ENCODE results near the gene FAM20C.

FAM20C gene

DNA sequence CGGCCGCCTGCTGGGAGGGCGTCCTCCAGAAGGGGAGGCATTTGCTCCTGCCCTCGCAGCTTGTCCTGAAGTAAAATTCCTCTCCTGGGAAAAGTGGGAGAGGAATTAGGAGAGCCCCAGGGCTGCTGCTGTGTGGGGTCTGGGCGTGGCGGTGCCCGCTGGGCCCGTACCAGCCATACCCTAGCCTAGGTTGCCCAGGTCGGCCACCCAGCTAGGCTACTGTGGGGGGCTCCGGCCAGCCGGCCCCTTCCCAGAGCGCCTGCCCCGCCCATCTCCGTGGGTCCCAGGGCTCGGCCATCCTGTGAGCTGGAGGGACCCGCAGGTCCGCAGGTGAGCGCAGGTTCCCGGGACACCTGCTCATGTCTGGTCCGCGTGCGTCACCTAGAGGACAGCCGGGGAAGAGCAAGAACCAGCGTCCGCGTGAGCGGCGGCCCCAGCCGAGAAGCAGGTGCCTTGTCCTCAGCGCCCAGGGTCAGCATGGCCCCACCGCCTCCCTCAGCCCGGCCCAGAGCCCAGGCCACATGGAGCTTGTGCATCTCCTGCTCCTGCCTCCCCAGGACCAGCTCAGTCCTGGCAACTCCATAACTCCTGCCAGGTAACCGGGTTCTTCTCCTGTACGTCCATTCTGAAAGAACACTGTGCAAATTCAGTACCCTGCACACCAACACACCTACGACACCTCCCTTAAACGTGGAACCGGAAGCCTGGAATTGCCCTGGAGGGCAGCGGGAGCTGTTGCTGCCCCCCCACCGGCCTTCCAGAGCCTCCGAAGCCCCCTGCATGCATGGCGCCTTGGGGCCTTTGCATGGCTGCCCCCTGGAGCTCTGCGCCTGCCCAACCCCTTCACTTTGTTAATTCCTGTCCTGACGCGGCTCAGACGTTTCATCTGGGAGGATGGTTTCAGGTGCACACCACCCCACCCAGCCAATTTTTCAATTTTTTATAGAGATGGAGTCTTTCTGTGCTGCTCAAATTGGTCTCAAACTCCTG, 74.8 kb downstream of the FAM20C start:
- TF ChIP-seq, protein P1, sequence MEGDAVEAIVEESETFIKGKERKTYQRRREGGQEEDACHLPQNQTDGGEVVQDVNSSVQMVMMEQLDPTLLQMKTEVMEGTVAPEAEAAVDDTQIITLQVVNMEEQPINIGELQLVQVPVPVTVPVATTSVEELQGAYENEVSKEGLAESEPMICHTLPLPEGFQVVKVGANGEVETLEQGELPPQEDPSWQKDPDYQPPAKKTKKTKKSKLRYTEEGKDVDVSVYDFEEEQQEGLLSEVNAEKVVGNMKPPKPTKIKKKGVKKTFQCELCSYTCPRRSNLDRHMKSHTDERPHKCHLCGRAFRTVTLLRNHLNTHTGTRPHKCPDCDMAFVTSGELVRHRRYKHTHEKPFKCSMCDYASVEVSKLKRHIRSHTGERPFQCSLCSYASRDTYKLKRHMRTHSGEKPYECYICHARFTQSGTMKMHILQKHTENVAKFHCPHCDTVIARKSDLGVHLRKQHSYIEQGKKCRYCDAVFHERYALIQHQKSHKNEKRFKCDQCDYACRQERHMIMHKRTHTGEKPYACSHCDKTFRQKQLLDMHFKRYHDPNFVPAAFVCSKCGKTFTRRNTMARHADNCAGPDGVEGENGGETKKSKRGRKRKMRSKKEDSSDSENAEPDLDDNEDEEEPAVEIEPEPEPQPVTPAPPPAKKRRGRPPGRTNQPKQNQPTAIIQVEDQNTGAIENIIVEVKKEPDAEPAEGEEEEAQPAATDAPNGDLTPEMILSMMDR (IDR thresholded peaks at IDR 0.05; ENCODE audit: low read depth, low read length, missing control alignments) = no peak
- H3K4me3 ChIP-seq (ENCODE audit: low read depth, low read length) = no peak overlapping the region
- DNase-seq (ENCODE audit: low read depth) = no peak
- in situ Hi-C loops (cut with HindIII; ENCODE audit: low sequenced_read_pairs) = no loop called here

DNA sequence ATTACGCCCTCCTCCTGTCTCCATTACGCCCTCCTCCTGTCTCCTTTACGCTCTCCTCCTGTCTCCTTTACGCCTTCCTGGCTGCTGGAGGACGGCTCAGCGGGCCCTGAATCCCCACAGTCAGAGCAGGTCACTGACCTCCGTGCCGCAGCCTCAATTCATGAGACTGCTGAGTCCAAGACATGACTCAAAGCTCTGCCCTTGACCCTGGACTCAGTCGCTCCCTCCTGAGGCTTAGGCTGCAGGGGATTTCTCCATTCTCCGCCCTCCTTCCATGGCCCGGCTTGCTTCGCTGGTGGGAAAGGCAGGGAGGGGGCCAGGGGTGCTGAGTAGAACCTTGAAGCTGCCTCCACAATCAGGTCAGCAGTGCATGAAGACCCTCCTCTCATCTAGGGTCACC, 76.6 kb downstream of the FAM20C start:
- in situ Hi-C loops (cut with HindIII; ENCODE audit: low sequenced_read_pairs) = no loop called here
- H3K4me3 ChIP-seq (ENCODE audit: low read depth, low read length) = no peak overlapping the region
- TF ChIP-seq, protein P1 (IDR thresholded peaks at IDR 0.05; ENCODE audit: low read depth, low read length, missing control alignments) = no peak
- no peak for DNase-seq (ENCODE audit: low read depth)

DNA sequence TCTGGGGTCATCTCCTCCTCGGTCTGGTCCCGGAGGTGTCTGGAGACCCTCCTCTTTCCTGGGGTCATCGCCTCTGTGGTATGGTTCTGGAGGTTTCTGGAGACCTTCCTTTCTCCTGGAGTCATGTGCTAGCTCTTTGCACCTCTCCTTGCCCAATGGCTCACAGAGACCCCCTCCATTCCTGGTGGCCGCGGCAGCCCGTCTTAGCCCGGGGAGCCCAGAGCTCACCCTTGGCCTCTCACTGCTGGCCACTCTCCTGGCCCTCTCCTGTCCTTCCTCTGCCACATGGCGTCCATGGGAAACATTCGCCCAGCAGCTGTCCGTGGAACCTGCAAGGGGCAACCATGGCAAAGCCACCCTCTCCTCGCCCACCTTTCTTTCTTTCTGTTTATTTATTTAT, 77.3 kb downstream of the FAM20C start:
- no peak for DNase-seq (ENCODE audit: low read depth)
- H3K4me3 ChIP-seq (ENCODE audit: low read depth, low read length) = no peak overlapping the region
- in situ Hi-C loops (cut with HindIII; ENCODE audit: low sequenced_read_pairs) = no loop called here
- TF ChIP-seq, protein P1 (IDR thresholded peaks at IDR 0.05; ENCODE audit: low read depth, low read length, missing control alignments) = no peak

DNA sequence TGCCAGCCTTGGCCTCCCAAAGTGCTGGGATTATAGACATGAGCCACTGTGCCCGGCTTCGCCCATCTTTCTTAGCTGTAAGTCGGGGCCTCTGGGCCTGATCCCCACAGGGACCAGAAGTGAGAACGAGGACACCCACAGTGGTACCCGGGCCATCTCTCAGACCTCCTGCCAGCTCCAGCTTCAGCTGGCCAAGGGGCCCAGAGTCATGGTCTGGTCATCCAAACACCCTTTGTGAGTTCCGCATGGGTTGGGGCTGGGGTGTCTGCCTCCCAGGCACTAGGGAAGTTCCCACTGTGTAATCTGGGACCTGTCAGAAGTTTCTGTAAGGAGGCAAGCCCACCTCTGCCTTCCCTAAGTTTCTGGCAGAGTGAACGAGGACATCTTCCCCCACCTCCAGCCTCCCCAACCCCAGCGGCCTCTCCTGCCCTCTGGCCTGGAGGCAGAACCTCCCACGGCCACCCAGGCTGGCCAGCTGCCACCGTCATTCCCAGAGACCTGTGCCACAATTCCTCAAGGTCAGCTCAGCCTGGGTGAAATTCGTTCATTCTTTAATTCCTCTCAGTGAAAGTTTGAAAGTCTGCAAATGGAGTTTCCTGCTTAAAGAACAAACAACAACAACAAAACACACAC, 78.1 kb downstream of the FAM20C start:
- no peak for DNase-seq (ENCODE audit: low read depth)
- TF ChIP-seq, protein P1 (IDR thresholded peaks at IDR 0.05; ENCODE audit: low read depth, low read length, missing control alignments) = no peak
- in situ Hi-C loops (cut with HindIII; ENCODE audit: low sequenced_read_pairs) = no loop called here
- H3K4me3 ChIP-seq (ENCODE audit: low read depth, low read length) = no peak overlapping the region

DNA sequence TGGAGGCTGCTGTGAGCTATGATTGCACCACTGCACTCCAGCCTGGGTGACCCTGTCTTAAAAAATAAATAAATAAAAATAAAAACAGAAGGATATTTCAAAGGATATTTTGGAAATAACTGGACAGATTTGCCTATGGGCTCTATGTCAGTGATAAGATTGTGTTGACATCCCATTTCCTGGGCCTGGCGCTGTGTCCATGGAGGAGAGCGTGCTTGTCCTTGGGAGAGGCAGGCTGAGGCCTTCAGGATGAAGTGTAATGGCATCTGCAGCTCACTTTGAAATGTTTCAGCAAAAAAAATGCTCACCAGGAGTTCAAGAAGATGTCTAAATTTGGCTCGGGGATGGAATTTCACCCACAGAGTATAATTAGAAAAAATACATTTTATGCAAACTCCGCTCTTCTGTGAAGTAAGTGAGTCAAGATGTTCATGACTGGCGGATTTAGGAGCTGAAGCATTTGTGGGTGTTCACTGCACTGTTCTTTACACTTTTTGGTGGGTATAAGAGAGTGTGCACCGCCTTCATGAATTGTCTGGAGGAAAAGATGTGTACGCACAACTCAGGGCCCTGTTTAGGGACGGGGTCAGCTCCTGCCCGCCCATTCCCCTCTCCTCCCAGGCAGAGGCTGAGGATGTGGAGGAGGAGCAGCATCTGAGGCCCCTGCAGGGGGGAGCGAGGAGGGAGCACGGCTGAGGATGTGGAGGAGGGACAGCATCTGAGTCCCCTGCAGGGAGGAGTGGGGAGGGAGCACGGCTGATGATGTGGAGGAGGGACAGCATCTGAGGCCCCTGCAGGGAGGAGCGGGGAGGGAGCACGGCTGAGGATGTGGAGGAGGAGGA, 79.1 kb downstream of the FAM20C start:
- no peak for DNase-seq (ENCODE audit: low read depth)
- in situ Hi-C loops (cut with HindIII; ENCODE audit: low sequenced_read_pairs) = no loop called here
- no peak overlapping the region for H3K4me3 ChIP-seq (ENCODE audit: low read depth, low read length)
- TF ChIP-seq, protein P1 (IDR thresholded peaks at IDR 0.05; ENCODE audit: low read depth, low read length, missing control alignments) = no peak

DNA sequence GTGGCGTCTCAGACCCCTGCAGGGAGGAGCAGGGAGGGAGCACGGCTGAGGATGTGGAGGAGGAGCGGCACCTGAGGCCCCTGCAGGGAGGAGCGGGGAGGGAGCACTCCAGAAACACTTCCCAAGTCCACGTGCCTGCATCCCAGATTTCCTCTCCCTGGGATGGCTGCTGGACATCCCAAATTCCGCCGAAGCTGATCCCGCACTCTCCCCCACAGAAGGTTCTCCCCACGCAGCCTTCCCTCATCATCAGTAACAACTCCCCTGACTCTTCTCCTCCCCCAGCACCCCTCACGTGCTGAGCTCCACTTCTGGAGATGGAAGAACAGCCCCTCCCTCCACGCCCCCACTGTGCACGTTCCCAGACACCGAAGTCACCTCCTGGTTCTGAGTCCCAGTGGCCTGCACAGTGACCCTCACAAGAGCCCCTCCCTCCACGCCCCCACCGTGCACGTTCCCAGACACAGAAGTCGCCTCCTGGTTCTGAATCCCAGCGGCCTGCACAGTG, 79.8 kb downstream of the FAM20C start:
- no peak overlapping the region for H3K4me3 ChIP-seq (ENCODE audit: low read depth, low read length)
- TF ChIP-seq, protein P1 (IDR thresholded peaks at IDR 0.05; ENCODE audit: low read depth, low read length, missing control alignments) = no peak
- in situ Hi-C loops (cut with HindIII; ENCODE audit: low sequenced_read_pairs) = no loop called here
- no peak for DNase-seq (ENCODE audit: low read depth)
